PC-3 (cell line): ENCODE measurements around the gene KIRREL1.

Source experiments
- CTCF ChIP-seq: fragments of 300-600 bp; sonication (generic); conservative IDR thresholded peaks from 2 replicates; pipeline ENCODE4 v1.5.1; 2017; ENCODE audit warnings: antibody characterized with exemption, low read depth, mild to moderate bottlenecking, low read length
- EZH2phosphoT487 ChIP-seq: fragments of 300-600 bp; sonication (generic); IDR thresholded peaks from 2 replicates; pipeline ENCODE4 v1.6.1; 2018; ENCODE audit warnings: mild to moderate bottlenecking, antibody characterized with exemption, low read length, borderline replicate concordance

GRCh38 chr1:158148468-158148867 lies 155.0 kb downstream of the KIRREL1 start:
- TF ChIP-seq CTCF: no peak
- no peak for TF ChIP-seq EZH2phosphoT487
